NCI-H1417 (cell line): Measurements from ENCODE around the gene DOCK1.
"Not testable (repeated sequence)": the region's sequence is repeated elsewhere in the genome, so short reads cannot be mapped to it uniquely, and the experiment has no call there.

ENCODE experiments used
- DNase-seq, 3 experiments: peaks; one replicate each; lab custom pipeline; 2025; lab: John Stamatoyannopoulos, UW

The DOCK1 gene

DNA sequence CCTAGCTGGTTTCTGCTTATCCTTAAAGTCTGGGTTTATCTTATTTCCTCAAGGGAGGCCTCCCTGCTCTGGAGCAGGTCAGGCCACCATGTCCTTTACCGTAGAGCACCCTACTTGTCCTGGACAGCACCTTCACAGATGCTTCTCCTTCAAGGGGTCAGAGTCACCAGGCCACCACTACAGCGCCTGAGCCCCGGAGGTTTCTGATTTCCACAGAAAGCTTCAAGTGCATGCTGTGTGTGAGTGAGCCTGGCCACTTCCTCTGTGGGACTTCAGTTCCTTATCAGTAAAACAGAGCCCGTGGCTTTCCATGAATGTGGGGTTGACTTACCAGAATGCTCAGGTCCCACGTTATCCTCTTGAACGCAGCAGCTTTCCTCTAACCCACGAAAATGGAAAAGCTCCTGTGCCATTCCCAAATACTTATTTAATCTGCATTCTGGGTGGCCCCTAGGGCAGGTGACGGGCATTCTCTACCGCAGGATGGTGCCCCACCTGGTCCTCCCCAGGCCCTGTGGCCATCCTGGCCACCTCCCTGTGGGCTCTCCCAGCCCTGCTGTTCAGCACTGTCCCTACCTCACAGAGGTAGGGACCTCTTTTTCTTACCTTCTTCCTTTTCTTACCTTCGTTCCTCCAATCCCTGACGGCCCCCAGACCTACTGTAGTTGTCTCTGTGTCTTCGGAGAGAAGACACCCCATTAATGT, 1.4 kb upstream of the DOCK1 start:
- no peak for DNase-seq

DNA sequence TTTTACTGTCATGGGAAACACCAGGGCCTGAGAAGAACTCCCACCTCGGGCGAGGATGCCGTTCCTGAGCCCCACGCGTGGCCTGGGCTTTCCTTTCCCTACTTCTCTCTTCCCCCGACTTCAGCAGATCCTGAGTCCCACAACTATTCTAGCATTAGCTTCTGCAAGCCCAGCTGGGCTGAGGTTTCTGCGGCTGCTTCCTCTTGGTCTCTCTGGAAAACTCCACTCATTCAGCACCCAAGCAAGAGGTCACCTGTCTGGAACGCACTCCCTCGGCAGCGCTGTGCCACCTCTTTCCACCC, 761 bp upstream of the DOCK1 start:
- DNase-seq, result no peak

DNA sequence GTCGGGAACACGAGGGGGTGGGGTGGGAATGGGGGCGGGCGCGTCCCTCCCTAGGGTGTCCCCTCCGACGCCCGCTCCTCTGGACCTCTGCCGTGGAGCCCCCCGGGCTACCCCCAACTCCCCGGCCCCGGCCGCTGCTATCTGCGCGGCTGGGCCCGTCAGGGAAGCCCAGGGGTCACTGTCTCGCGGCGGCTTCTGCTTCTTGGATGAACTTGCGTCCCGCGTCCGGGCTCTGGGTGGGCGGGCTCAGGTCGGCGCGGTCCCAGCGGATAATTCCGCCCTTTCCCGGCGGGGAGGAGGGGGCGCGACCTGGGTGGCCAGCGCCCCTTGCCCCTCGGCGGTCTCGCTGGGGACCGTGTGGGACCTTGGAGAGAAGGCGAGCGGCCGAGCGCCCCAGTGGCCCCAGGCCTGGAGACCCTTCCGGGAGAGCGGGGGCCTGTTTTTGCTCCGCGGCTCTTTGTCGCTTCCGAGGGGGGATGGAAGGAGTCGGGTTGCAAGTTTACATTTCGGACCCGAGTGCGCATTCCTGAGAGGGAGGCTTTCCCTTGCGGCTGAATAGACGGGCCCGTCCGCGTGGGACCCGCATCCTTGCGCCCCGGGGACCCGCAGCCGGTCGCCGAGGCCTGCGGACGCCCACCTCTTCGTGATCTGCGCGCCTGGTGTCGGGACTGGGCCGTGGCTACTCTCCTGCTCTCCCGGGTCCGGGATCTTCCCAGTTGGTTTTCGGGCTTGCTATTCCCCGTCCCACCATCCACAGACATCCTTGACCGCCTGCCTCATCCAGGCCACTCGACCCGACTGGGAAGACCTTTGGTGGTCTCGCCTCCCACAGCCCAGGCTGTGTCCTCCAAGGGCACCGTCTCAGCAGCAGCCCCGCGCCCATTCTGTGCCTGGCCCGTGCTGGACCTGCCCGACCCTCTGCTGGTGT, 812 bp downstream of the DOCK1 start:
- DNase-seq, result no peak

DNA sequence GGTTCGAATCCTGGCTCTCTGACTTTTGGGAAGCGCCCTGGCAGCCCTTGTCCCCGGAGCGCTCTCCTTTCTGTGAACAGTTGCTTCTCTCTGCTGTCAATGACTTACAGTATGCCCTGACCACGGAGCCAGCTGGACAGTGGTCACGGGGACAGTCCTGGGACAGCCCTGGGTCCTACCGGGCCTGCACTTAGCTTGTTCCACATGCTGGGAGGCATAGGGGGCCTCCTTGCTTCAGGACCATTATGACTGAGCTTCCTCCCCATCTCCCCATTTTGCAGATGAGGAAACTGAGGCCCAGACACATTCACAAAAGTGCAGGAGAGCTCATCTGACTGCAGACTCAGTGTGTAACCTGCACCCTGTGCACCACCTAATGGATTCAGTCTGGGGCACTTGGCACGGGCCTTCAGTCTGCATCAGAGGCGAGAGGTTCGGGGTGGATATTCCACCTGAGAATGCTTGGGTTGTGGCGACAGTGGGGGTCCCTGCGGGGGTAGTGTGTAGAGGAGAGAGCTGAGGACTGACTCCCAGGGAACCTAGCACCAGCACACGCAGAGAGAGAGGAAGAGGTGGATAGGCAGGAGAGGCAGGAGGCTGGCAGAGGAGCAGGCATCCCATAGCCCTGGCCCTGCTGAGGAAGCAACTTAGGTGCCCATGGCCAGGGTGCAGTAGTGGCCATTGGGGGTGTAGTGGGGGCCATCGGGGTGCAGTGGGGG, 1.6 kb downstream of the DOCK1 start:
- DNase-seq, result no peak

DNA sequence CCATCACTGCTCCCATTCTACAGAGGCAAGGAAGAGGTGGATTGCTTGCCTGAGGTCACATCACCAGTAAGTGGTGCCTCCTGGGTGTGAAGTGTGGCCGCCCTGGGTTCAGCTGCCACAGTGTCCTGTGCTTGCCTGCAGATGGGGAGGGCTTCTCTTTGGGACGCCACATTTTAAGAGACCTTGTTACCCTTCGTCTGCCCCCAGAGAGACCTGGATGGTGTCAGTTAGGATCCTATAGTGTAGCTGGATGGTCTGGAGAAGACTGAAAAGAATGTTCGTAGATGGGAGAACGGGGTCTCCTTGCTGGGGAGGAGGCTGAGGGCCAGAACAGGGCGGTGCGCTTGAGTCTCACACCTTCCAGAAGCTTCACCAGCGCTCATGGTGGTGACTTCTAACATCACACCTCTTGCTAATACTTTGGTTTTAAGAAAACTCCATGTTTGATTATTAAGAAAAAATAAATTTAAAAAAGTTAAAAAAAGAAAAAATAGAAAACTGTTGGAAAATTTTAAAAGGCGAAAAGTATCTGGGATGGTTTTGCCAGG, 2.3 kb downstream of the DOCK1 start:
- DNase-seq, result no peak

DNA sequence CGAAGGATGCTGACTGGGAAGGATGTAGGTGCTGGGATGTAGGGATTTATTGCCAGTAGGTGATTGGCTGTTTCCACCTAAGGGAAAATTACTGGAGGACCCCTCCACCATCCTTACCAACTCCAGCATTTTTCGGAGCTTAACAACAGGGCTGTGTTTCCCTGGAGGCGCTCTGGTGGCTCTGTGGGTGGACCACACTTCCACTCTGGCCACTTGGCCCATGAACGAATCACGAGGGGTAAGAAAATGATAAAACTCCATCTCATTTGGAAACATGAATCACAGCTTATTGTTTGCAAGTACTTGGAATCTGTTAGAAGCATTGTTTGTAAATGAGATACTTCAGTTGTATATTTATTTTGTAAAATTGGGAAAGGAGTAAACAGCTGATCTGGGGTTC, 3.0 kb downstream of the DOCK1 start:
- DNase-seq, result no peak

DNA sequence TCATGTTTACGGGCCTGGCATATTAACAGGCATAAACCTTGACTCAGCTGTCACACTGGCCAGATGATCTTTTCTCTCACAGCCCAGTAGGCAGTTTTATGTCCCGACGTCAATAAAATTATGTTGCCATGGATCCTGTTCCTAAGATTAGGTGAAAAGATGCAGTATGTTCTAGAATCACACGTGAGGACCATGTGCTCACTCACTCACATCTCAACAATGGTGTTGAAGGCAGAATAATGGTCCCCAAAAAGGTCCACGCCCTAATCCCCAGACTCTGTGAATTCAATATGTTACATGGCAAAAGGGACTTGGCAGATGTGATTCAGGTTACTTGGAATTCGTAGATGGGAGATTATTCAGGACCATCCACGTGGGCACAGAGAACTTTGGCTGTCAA, 3.5 kb downstream of the DOCK1 start:
- no peak for DNase-seq

DNA sequence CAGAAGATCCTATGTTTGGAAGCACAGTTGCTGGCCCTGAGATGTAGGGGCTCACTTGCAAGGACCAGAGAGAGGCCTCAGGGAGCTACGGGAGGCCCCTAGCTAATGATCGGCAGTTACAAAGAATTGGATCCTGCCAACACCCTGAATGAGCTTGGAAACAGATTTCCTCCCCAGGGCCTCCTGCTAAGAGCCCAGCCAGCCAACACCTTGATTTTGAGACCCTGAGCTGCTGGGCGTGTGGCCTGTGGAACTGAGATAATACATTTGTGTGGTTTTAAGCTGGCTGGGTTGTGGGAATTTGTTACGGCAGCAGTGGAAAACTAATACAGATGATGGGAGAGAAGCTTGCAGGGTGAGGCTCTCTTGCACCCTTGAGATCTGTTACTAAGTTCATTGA, 3.9 kb downstream of the DOCK1 start:
- no peak for DNase-seq

DNA sequence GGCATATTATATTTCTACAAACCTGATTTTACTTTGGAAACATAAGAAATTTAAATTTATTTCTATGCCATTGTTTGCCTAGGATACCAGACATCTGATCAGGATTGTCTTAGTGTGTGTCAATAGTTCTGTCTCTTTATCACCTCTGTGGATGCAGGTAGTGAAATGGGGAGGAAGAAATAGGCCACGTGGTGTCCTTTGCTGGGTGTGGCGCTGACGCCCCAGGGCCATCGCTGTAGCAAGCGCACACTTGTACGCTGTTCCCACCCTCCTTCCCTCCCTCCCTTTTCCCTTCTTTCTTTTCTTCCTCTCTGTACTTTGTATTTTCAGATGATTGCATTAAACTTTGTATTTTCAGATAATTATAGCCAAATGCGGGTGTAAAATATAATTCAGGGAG, 5.0 kb downstream of the DOCK1 start:
- no peak for DNase-seq

DNA sequence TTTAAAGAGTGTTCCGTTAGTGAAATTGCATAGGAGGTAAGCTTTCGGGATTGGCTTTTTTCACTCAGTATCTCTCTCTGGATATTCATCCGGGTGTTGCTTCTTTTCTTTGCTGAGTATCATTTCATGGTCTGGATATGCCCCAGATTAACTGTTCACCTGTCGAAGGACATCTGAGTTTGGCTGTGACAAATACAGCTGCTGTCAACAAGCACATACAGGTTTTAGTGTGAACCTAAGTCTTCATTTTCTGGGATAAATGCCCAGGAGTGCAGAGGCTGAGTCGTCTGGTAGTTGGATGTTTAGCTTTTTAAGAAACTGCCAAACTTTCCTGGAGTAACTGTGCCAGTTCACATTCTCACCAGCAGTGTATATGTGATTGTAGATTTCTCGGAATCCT, 5.6 kb downstream of the DOCK1 start:
- DNase-seq, result no peak

DNA sequence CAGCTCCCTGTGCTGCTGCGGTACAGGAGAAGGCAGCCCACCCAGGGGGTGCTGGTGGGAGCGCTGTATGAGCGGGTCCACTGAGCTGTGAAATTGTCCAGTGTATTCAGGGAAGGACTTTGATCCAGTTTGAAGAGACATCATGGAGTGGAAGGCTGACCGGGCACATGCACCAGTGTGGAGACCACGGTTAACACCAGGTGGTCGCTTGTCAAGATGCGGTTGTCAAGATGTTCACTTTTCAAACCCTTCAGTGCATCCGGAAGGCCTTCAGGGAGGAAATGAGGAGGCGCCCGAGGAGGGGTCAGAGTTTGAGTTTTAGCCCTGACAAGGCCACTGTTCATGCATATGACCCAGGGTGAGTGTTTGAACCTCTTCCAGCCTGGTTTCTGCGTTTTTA, 6.1 kb downstream of the DOCK1 start:
- DNase-seq, result no peak

DNA sequence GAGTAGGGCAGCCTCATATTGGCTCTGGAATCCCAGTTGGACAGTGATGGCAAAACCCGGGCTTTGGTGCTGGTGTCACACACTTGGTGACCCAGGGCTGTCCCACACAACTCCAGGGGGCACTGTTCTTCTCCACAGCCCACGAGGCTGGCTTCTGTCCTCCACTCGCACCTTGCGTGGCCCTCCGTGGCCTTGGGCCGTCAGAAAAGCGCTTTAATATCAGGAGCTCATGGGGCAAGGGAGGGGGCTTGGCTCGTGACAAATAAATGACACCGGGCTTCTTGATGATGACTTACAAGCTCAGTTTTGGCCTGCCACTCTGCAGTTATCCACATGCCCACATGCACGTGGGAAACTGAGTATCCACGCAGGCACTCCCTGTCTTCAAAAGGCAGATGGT, 8.1 kb downstream of the DOCK1 start:
- no peak for DNase-seq

DNA sequence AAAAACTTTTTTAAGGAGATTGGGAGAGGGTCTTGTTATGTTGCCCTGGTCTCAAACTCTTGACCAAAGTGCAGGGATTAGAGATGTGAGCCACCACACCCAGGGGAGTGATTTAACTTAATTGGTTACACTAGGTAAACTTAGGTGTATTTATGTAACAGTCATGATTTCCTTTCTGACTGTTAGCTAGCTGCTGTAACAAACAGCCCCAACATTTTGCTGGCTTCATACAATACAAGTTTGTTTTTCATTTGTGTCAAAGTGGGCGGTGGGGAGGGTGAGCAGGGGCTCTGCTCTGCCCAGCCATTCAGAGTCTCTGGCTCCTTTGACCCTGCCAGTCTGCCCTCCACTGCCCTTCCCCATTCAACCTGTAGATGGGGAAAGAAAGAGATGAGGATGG, 9.3 kb downstream of the DOCK1 start:
- DNase-seq, result no peak

DNA sequence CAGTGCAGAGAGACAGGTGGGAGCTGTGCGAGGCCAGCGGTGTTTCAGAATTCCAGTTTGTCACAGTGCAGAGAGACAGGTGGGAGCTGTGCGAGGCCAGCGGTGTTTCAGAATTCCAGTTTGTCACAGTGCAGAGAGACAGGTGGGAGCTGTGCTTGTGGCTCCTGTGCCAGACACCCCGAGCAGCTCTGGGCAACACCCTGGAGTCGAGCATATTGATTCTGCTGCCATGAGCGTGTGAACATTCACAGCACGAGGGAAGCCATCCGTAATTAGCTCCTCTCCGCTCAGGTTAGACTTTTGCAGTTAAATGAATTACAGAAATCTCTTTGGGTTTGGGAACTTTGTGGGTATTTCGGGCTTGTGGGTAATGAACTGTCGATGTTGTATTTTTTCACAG, 11.7 kb downstream of the DOCK1 start:
- not testable (repeated sequence) for DNase-seq

DNA sequence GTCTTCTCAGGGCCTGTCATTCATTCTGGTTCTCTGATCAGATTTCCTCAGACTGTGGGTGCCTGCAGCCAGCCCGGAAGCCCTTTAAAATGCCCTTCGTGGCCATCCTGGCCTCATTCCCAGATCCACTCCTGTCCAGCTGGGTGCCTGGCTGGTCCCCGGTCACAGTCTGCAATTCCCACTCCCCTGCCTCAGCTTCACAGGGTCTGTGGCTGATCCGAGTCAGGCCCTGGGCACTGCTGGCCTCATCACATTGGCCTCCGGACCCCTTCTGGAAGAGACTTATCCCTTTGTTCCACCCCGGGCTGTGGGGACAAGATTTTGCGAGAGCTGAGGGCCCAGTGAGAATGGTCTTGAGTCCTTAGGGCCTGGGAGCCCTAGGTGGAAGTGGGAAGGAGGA, 12.1 kb downstream of the DOCK1 start:
- DNase-seq, result no peak

DNA sequence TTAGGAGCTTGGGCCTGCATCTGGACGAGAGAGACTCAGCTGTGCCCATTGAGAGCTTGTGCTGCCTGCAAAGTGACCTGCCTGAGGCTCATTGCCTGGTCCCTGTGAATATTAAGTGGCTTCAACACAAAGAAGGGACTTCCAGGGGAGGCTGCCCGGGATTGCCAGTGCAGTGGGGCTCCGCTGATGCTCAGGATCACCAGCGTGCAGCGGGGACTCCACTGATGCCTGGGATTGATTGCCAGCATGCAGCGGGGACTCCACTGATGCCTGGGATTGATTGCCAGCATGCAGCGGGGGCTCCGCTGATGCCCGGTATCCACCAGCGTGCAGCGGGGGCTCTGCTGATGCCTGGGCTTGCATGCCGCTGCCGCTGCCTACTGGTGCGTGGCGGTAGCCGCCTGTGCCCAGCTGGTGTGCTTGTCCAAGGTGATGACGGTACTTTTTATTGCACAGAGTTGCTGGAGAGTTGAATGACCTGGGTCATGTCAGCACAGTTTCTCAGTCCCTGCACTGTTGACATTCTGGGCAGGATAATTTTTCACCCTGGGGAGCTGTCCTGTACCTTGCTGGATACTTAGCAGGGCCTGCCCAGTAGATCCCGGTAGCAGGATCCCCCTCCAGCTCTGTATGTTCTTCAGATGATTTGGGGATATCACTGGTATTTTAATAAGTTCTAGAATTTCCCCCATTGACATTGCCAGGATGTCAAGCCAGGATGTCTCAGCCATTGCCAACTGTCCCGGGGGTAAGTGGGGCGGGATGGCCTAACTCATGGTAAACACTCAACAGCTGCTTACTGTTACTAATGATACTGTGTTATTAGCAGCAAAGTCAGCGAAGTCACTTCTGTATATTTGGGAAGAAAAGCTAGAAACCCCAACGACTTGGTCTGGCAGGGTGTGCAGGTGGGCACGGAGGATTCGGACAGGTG, 13.0 kb downstream of the DOCK1 start:
- DNase-seq, result no peak

DNA sequence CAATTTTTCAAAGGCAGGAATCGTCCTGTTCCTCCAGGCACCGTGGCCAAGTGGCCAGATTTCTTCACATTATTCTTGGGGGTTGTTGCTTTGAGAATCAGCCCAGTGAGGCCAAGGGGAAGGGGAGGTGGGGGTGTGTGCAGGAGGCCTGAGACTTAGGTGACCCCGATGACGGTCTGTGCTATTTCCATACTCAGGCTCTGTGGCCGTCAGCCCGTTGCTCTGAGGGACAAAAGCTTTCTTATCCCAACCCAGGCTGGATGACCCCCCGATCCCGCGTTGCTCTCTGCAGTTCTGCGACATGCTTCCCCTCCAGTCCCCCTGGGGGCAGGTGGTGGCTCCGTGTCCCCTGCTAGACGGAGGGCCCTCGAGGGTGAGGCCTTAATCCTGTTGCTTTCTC, 14.2 kb downstream of the DOCK1 start:
- no peak for DNase-seq

DNA sequence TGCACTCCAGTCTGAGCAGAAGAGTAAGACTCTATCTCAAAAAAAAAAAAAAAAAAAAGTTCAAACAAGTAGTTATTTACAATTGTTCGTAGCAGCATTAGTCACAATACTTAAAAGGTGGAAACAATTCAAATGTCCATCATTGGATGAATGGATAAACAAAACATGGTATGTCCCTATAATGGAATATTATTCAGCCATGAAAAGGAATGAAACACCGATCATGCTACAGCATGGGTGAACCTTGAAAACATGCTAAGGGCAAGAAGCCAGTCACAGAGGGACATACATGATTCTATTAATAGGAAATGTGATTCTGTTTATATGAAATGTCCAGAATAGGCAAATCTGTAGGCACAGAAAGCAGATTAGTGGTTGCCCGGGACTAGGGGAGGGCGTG, 15.9 kb downstream of the DOCK1 start:
- DNase-seq, result no peak

DNA sequence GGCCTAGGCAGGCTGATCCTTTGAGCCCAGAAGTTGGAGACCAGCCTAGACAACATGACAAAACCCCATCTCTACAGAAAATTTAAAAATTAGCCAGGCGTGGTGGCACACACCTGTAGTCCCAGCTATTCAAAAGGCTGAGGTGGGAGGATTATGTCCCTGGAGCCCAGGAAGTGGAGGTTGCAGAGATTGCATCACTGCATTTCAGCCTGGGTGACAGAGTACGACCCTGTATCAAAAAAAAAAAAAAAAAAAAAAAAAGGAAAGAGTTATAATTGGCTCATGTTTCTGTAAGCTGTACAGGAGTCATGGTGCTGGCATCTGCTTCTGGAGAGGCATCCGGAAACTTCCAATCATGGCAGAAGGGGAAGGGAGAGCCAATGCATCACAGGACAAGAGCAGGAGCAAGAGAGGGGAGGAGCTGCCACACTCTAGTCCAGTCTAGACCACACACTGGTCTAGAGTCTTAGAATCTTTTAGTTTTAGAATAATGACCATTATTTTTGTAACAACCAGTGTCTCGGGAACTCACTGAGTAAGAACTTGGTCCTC, 16.8 kb downstream of the DOCK1 start:
- no peak for DNase-seq

DNA sequence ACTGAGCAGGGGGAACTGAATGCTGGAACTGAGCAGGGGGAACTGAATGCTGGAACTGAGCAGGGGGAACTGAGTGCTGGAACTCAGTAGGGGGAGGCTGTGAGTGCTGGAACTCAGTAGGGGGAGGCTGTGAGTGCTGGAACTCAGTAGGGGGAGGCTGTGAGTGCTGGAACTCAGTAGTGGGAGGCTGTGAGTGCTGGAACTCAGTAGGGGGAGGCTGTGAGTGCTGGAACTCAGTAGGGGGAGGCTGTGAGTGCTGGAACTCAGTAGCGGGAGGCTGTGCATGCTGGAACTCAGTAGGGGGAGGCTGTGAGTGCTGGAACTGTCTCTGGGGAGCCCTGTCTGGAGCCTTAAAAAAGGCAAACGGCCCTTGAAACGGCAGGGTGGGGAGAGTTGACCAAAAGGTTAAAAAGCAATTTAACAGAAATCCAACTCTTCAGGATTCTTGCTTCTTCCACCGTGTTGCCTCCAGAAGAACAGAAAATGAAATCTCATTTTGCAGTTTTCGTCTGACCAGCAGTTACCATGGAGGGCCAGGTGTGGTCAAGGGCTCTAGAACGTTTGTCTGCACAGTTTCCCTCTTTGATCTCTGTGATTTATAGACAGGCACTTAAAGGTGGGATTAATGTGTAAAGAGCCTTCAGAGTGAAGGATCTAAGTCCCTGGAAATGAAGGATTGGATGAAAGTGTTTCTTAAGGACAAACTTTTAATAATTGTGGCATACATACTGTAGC, 19.1 kb downstream of the DOCK1 start:
- DNase-seq, result no peak

DNA sequence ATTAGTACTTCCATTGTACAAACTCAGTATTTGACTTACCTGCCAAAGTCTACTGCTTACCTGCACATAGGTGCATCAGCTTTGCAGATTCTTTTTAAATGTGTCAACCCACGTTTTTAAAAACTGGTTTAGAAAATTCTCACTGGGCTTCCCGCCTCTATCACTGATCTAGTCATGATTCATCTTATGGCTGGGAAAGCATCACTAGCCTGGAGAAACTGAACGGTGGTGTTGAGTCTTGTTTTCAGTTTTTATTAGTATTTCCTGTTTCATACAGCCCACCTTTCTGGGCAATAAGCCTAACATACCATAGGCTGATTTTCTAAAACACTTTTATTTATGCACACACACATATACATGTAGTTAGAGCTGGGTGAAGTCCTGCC, 19.7 kb downstream of the DOCK1 start:
- DNase-seq, result no peak
